T-helper 2 cell treated with Interferon-gamma antibody and Interleukin-4, amounts not matched to agents 5 μg/mL and 100 μg/mL, for 36 hours (primary cell): ENCODE measurements around the gene NR2C2.
"Not testable (repeated sequence)": the region's sequence is repeated elsewhere in the genome, so short reads cannot be mapped to it uniquely, and the experiment has no call there.

Experiments
- DNase-seq: peaks from one replicate; pipeline ENCODE4 v3.0.0; 2021; ENCODE audit warnings: low spot score
- H3K27ac Mint-ChIP-seq: one replicate; pipeline ENCODE4 v1.8.0; 2021; ENCODE audit warnings: mild to moderate bottlenecking, mixed read lengths
- H3K27me3 Mint-ChIP-seq: one replicate; pipeline ENCODE4 v1.8.0; 2021; ENCODE audit warnings: low read depth, mixed read lengths
- H3K36me3 Mint-ChIP-seq: one replicate; pipeline ENCODE4 v1.8.0; 2021; ENCODE audit warnings: low read depth, mixed read lengths
- H3K4me1 Mint-ChIP-seq: one replicate; pipeline ENCODE4 v1.8.0; 2021; ENCODE audit warnings: low read depth, mixed read lengths
- H3K4me3 Mint-ChIP-seq: one replicate; pipeline ENCODE4 v1.8.0; 2022; ENCODE audit warnings: mild to moderate bottlenecking, moderate library complexity, mixed read lengths
- H3K9me3 Mint-ChIP-seq: one replicate; pipeline ENCODE4 v1.8.0; 2021; ENCODE audit warnings: mixed read lengths

The NR2C2 gene

DNA sequence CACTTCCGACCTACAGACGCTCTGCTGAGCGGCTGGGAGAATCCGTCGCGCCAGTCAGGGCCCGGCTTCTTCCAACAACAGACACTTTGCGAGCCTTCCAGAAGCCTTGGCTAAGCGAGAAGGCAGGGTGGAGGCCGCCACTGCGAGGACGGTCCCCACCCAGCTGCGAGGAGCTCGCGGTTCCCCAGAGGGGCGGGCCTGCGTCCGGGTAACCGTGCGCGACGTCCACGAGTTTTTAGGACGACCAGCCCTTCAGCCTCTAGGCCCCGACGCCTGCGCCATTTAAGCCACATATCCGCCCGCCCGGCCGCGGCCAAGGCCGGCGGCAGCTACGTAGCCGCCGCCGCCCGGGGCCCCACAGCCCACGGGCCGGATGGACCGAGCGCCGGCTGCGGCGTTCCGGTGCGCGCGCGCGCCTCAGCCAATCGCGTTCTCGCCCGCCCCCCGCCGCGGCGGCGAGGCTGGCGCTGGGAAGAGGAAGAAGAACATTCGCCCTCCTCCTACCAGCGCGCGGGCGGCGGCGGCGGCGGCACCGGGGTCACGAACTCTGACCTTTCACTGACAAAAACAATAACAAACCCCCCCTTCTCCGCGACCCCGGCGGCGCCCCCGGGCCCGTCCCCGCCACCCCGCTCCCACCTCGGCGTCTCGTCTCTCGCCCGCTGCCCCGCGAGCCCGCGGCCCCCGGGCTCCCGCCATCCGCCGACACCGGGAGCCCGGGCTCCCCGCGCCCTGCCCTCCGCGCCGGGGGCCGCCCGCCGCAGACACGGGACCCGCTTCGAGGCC, at the start of gene NR2C2:
NR2C2 (plus strand) TSS at position 484 of the 786 bp plus-strand sequence. CDS start 56,332 bp downstream, outside the sequence.
- H3K27ac Mint-ChIP-seq = peak within 1 kb of the TSS; percentile 100
- H3K27me3 Mint-ChIP-seq = no peaks in the 10 kb centered on the region
- no peaks in the 10 kb centered on the region for H3K9me3 Mint-ChIP-seq
- peak within 1 kb of the TSS; percentile 100 for H3K4me3 Mint-ChIP-seq
- H3K36me3 Mint-ChIP-seq = peaks cover 50% of the 10 kb centered on the region
- peaks cover 22% of the 10 kb centered on the region for H3K4me1 Mint-ChIP-seq
- peak; percentile 91 for DNase-seq

GRCh38 chr3:14898929-14899328, 48.5 kb upstream of the NR2C2 start:
- H3K27me3 Mint-ChIP-seq = peaks cover 17% of the 10 kb centered on the region
- H3K27ac Mint-ChIP-seq = no peak overlapping the region

DNA sequence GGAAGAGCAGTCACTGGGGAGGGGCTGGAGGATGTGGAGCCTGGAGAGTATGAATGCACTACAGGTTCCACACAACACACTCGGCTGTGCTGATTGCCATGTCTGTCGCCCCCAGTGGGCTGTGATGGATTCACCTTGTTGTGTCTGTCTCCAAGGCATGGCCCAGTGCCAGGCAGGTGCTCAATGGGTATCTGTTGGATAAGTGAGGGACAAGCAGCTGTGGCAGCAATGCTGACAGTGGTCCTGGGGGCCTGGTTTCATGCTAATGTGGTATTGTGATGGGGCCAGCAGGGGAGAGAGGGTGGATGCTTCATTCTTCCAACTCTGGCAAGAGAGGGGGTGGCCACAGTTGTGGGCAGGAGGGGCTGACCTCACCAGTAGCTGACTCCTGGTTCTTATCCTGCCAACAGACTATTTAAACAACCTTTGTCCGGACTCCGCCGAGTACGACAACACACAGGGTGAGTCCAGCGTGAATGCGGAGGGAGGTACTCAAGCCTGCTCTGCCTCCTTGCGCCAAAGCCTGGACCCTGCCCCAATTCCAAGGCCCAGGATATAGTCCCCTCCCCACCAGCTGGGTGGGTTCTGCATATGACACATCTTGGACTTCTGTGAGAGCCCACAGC, 47.3 kb upstream of the NR2C2 start:
- Mint-ChIP-seq H3K4me1 (no peaks in the 10 kb centered on the region), H3K27ac (no peak overlapping the region), H3K9me3 (peaks cover 2% of the 10 kb centered on the region), H3K4me3 (no peak overlapping the region), H3K36me3 (no peaks in the 10 kb centered on the region), H3K27me3 (peaks cover 13% of the 10 kb centered on the region)
- DNase-seq = no peak

More at GRCh38 chr3:14898929-14899328, 48.5 kb upstream of the NR2C2 start:
- no peak overlapping the region for H3K4me3 Mint-ChIP-seq
- H3K9me3 Mint-ChIP-seq = no peaks in the 10 kb centered on the region
- no peaks in the 10 kb centered on the region for H3K36me3 Mint-ChIP-seq
- DNase-seq = no peak
- no peaks in the 10 kb centered on the region for H3K4me1 Mint-ChIP-seq

- DNase-seq = no peak
- no peaks in the 10 kb centered on the region for H3K36me3 Mint-ChIP-seq
- peaks cover 6% of the 10 kb centered on the region for H3K9me3 Mint-ChIP-seq
- no peak overlapping the region for H3K4me3 Mint-ChIP-seq
- no peak overlapping the region for H3K27ac Mint-ChIP-seq
- peaks cover 11% of the 10 kb centered on the region for H3K27me3 Mint-ChIP-seq
- no peaks in the 10 kb centered on the region for H3K4me1 Mint-ChIP-seq
Observed at GRCh38 chr3:14900881-14901873, 46.2 kb upstream of the NR2C2 start.

- no peaks in the 10 kb centered on the region for H3K4me1 Mint-ChIP-seq
- peaks cover 6% of the 10 kb centered on the region for H3K9me3 Mint-ChIP-seq
- H3K36me3 Mint-ChIP-seq = no peaks in the 10 kb centered on the region
- DNase-seq = no peak
- peaks cover 12% of the 10 kb centered on the region for H3K27me3 Mint-ChIP-seq
- H3K27ac Mint-ChIP-seq = no peak overlapping the region
- H3K4me3 Mint-ChIP-seq = no peak overlapping the region
Observed at GRCh38 chr3:14902719-14903118, 44.7 kb upstream of the NR2C2 start.

DNA sequence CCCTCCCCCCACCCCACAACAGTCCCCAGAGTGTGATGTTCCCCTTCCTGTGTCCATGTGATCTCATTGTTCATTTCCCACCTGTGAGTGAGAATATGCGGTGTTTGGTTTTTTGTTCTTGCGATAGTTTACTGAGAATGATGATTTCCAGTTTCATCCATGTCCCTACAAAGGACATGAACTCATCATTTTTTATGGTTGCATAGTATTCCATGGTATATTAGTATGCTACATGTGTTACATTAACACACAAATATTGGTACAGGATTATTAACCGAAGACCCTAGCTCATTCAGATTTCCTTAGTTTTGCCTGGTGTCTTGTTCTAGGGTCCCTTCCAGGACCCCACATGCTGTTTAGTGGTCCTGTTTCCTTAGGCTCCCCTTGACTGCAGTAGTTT, 43.9 kb upstream of the NR2C2 start:
- not testable (repeated sequence) for H3K4me1 Mint-ChIP-seq, H3K36me3 Mint-ChIP-seq, H3K9me3 Mint-ChIP-seq, H3K27ac Mint-ChIP-seq, H3K4me3 Mint-ChIP-seq, DNase-seq
- peaks cover 10% of the 10 kb centered on the region for H3K27me3 Mint-ChIP-seq

DNA sequence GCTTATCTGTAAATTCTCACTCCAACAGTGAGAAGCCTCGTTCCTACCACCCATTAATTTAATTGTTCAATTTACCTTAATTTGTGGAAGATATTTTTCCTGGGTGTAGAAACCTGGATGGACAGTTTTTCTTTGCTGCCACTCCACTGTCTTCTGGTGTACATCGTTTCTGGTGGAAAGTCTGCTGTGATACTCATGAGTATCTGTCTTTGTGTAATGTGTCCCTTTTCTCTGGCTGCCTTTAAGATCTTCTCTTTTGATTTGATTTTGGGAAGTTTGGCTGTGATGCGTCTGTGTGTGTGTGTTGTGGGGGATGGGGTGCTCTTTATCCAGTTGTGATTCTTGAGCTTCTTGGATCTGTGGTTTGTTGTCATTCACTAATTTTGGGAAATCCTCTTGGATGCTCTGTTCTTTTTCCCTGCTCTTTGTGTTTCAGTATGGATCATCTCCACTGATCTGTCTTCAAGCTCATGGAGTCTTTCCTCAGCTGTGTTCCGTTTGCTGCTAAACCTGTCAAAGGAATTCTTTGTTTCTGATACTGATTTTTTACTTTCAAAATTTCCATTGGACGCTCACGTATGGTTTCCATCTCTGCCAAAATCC, 42.2 kb upstream of the NR2C2 start:
- H3K27me3 Mint-ChIP-seq = peaks cover 10% of the 10 kb centered on the region
- H3K4me1 Mint-ChIP-seq = no peaks in the 10 kb centered on the region
- no peaks in the 10 kb centered on the region for H3K36me3 Mint-ChIP-seq
- no peak overlapping the region for H3K4me3 Mint-ChIP-seq
- H3K27ac Mint-ChIP-seq = no peak overlapping the region
- peaks cover 6% of the 10 kb centered on the region for H3K9me3 Mint-ChIP-seq
- no peak for DNase-seq

DNA sequence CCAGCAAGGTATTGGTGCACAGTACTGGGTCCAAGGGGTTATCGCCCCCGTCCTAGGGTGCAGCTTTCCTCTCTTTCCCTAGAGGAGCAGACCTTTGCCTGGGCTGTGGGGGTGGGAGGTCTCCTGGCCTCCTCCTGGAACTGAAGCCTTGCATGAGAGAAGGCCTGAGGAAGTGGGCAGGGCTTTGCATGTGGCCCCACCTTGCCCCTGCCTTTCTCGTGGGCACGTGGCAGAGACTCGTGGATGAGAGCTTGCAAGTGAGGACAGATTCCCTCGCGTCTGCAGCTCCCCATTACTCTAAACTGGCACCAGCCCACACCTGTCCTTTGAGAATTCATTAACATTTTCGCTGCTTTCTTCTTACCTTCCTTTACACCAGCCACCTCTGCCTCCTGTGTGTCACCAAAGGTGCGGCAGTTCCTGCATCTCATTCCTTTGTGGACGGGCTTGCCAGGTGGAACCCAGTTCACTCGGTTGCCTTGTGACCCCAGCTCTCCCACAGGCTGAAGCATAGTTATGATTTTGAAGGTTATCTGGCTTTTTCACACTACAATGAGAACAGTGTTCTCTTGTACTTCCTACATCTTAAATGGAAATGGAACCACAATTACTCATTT, 40.9 kb upstream of the NR2C2 start:
- no peaks in the 10 kb centered on the region for H3K4me1 Mint-ChIP-seq
- peaks cover 6% of the 10 kb centered on the region for H3K9me3 Mint-ChIP-seq
- no peak overlapping the region for H3K27ac Mint-ChIP-seq
- H3K27me3 Mint-ChIP-seq = peaks cover 11% of the 10 kb centered on the region
- H3K36me3 Mint-ChIP-seq = no peaks in the 10 kb centered on the region
- H3K4me3 Mint-ChIP-seq = no peak overlapping the region
- no peak for DNase-seq

DNA sequence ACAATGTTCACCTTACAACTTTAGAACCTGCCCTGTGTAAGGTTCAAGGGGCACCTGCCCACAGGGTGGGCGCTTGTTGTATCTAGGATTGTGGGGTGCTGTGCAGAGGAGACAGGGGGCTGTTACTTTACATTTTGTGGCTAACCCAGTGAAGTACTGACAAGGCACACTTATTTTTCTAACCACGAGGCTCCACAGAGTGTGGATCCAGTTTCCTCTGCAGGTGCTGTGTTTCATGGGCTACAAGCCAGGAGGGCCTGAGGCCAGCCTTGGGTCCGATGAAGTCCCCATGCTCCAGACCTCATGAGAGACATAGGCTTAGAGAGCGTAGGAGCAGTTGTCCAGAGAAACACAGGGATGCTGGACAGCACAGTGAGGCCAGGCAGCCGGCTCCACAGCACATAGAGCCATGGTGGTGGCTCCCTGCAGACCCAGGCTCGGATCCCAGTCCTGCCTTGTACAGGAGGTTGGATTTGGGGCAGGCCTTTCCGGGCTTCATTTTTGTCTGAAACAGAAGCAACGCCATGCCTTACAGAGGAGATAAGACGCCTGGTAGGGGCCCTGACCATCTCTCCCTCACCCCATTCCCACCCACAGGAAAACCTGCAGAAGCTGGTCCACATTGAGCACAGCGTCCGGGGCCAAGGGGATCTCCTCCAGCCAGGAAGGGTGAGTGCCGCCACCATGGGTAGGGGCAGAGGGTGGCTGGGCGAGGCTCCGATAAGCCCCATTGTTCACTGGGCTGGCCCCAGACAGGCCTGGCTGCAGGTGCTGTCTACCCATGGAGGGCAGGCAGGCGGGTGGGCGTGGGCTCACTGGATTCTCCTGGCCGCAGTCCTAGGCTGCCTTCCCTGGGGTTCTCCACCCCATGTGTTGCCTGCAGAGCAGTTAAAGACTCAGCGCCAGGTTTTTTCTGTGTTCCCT, 40.1 kb upstream of the NR2C2 start:
- Mint-ChIP-seq H3K4me3 (no peak overlapping the region), H3K27me3 (peaks cover 11% of the 10 kb centered on the region)

GRCh38 chr3:14909250-14909649, 38.1 kb upstream of the NR2C2 start:
- Mint-ChIP-seq H3K27ac (no peak overlapping the region), H3K4me1 (no peaks in the 10 kb centered on the region), H3K36me3 (no peaks in the 10 kb centered on the region), H3K27me3 (peaks cover 11% of the 10 kb centered on the region), H3K4me3 (no peak overlapping the region), H3K9me3 (peaks cover 6% of the 10 kb centered on the region)
- no peak for DNase-seq

More for the DNA sequence above, 40.1 kb upstream of the NR2C2 start:
- Mint-ChIP-seq H3K36me3 (no peaks in the 10 kb centered on the region), H3K4me1 (no peaks in the 10 kb centered on the region), H3K9me3 (peaks cover 6% of the 10 kb centered on the region), H3K27ac (no peak overlapping the region)
- DNase-seq = no peak

GRCh38 chr3:14911651-14912050, 35.7 kb upstream of the NR2C2 start:
- H3K36me3 Mint-ChIP-seq = no peaks in the 10 kb centered on the region
- no peak for DNase-seq
- peaks cover 4% of the 10 kb centered on the region for H3K27me3 Mint-ChIP-seq
- H3K27ac Mint-ChIP-seq = no peak overlapping the region
- no peak overlapping the region for H3K4me3 Mint-ChIP-seq
- no peaks in the 10 kb centered on the region for H3K9me3 Mint-ChIP-seq
- no peaks in the 10 kb centered on the region for H3K4me1 Mint-ChIP-seq

- Mint-ChIP-seq H3K4me3 (no peak overlapping the region), H3K9me3 (no peaks in the 10 kb centered on the region), H3K27ac (no peak overlapping the region), H3K27me3 (peaks cover 6% of the 10 kb centered on the region), H3K36me3 (no peaks in the 10 kb centered on the region), H3K4me1 (no peaks in the 10 kb centered on the region)
- no peak for DNase-seq
Observed at GRCh38 chr3:14913071-14913925, 34.1 kb upstream of the NR2C2 start.
